Trophoblast cell (in vitro differentiated cells and primary cell): ENCODE data around the gene UNC80.

Experiments used
- DNase-seq, 2 donors: peaks; one replicate each; pipeline ENCODE4 v3.0.0-alpha.2; 2016
- H2AFZ ChIP-seq: 2 replicates; pipeline ENCODE4 v1.6.1; 2013; ENCODE audit warnings: low read length, moderate library complexity, mild to moderate bottlenecking; ENCODE audit not compliant: insufficient read depth, poor library complexity
- H2AK5ac ChIP-seq: 2 replicates; pipeline ENCODE4 v1.6.1; 2013; ENCODE audit warnings: mild to moderate bottlenecking, low read length
- H2BK120ac ChIP-seq: 2 replicates; pipeline ENCODE4 v1.6.1; 2013; ENCODE audit warnings: low read length, mild to moderate bottlenecking, moderate library complexity; ENCODE audit not compliant: insufficient read depth, poor library complexity
- H2BK12ac ChIP-seq: 2 replicates; pipeline ENCODE4 v1.6.1; 2013; ENCODE audit warnings: mild to moderate bottlenecking, low read length, moderate library complexity
- H2BK5ac ChIP-seq: 2 replicates; pipeline ENCODE4 v1.6.1; 2013; ENCODE audit warnings: low read length, low read depth, moderate library complexity, mild to moderate bottlenecking; ENCODE audit not compliant: poor library complexity
- H3K14ac ChIP-seq: 2 replicates; pipeline ENCODE4 v1.6.1; 2013; ENCODE audit warnings: mild to moderate bottlenecking, low read length
- H3K18ac ChIP-seq: 2 replicates; pipeline ENCODE4 v1.6.1; 2013; ENCODE audit warnings: mild to moderate bottlenecking, low read length
- H3K23ac ChIP-seq: 2 replicates; pipeline ENCODE4 v1.6.1; 2013; ENCODE audit warnings: low read length
- H3K27ac ChIP-seq: 2 replicates; pipeline ENCODE4 v1.5.1; 2013; ENCODE audit warnings: low read depth, mild to moderate bottlenecking, inconsistent platforms, low read length, moderate library complexity
- H3K27me3 ChIP-seq: 2 replicates; pipeline ENCODE4 v1.6.1; 2013; ENCODE audit warnings: inconsistent platforms, mild to moderate bottlenecking, low read length, moderate library complexity; ENCODE audit not compliant: insufficient read depth
- H3K36me3 ChIP-seq, 2 experiments: 1 replicate in 1 of 2; 2 replicates in 1 of 2; pipeline ENCODE4 v1.6.1; 2013; ENCODE audit warnings: low read length in 2 of 2, mild to moderate bottlenecking in 2 of 2, moderate library complexity in 1 of 2; ENCODE audit not compliant: insufficient read depth in 2 of 2, control insufficient read depth in 1 of 2
- H3K4ac ChIP-seq: 2 replicates; pipeline ENCODE4 v1.6.1; 2013; ENCODE audit warnings: low read depth, mild to moderate bottlenecking, low read length, moderate library complexity
- H3K4me1 ChIP-seq, 2 experiments: 1 replicate in 1 of 2; 2 replicates in 1 of 2; pipeline ENCODE4 v1.6.1; 2013; ENCODE audit warnings: low read length in 2 of 2, mild to moderate bottlenecking in 2 of 2, moderate library complexity in 1 of 2; ENCODE audit not compliant: insufficient read depth in 2 of 2, control insufficient read depth in 1 of 2
- H3K4me2 ChIP-seq: 2 replicates; pipeline ENCODE4 v1.6.1; 2013; ENCODE audit warnings: inconsistent platforms, mild to moderate bottlenecking, low read length, moderate library complexity
- H3K4me3 ChIP-seq: 2 replicates; pipeline ENCODE4 v1.5.1; 2013; ENCODE audit warnings: mild to moderate bottlenecking, low read depth, low read length, inconsistent platforms
- H3K79me1 ChIP-seq: one replicate; pipeline ENCODE4 v1.6.1; 2013; ENCODE audit warnings: low read length
- H3K79me2 ChIP-seq: 2 replicates; pipeline ENCODE4 v1.6.1; 2013; ENCODE audit warnings: low read length, mild to moderate bottlenecking; ENCODE audit not compliant: control insufficient read depth, insufficient read depth, poor library complexity
- H3K9ac ChIP-seq: 2 replicates; pipeline ENCODE4 v1.6.1; 2013; ENCODE audit warnings: mild to moderate bottlenecking, low read length
- H3K9me3 ChIP-seq: 2 replicates; pipeline ENCODE4 v1.6.1; 2013; ENCODE audit warnings: low read depth, mild to moderate bottlenecking, control low read depth, inconsistent platforms, low read length; ENCODE audit not compliant: insufficient read depth
- H4K12ac ChIP-seq: 2 replicates; pipeline ENCODE4 v1.6.1; 2013; ENCODE audit warnings: low read depth, mild to moderate bottlenecking, low read length, moderate library complexity
- H4K8ac ChIP-seq: 2 replicates; pipeline ENCODE4 v1.6.1; 2013; ENCODE audit warnings: low read depth, mild to moderate bottlenecking, low read length, moderate library complexity
- H4K91ac ChIP-seq: one replicate; pipeline ENCODE4 v1.6.1; 2013; ENCODE audit warnings: low read depth, mild to moderate bottlenecking, low read length, moderate library complexity
- WGBS: extraction: QIAGEN DNeasy Blood & Tissue Kit; methylation state at CpG from one replicate; pipeline ENCODE4 v1.1.7; 2013; ENCODE audit warnings: missing lambda C conversion rate; ENCODE audit not compliant: insufficient read length, insufficient coverage; ENCODE audit errors: extremely low coverage; 5-methylcytosine and 5-hydroxymethylcytosine counted together

The UNC80 gene

DNA sequence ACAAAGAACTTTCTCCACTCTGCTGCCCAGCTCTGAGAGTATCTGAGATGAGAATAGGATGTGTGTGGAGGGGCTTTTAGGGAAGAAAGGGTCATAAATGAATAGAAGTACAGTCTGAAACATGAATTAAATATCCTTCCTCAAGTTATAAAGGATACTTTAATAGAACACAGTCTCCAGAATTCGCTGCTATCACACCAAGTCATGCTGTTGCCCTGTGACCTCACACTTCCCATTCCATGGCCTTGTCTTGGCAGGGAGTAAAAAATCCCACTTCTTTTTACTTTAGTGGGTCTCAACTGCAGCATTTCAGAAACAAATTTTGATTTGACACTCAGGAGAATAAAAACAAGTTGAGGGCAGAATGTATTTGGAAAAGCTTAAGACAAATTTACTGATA is 227.0 kb downstream of the UNC80 start:
- Histone ChIP-seq H3K14ac (no peak overlapping the region), H3K18ac (no peak overlapping the region), H3K27me3 (no peaks in the 10 kb centered on the region), H2AFZ (no peak overlapping the region), H2BK12ac (no peak overlapping the region), H3K27ac (no peak overlapping the region), H2BK5ac (no peak overlapping the region), H2AK5ac (no peak overlapping the region), H4K91ac (no peak overlapping the region), H3K4me2 (no peak overlapping the region), H3K9ac (no peak overlapping the region), H4K8ac (no peak overlapping the region), H3K79me1 (peaks cover 4% of the 10 kb centered on the region), H3K36me3 (no peaks in the 10 kb centered on the region), H2BK120ac (no peak overlapping the region), H3K79me2 (peaks cover 5% of the 10 kb centered on the region), H3K4me1 (peaks cover 0 to 2% of the 10 kb centered on the region in 2 experiments), H4K12ac (no peak overlapping the region), H3K4ac (no peak overlapping the region), H3K4me3 (no peak overlapping the region), H3K23ac (no peak overlapping the region), H3K9me3 (no peaks in the 10 kb centered on the region)
- DNase-seq = no peak
- no CpG with 5 or more reads among the region's 1 CpG for WGBS

GRCh38 chr2:210000464-210001324 is 229.1 kb downstream of the UNC80 start:
- Histone ChIP-seq H3K9ac (no peak overlapping the region), H4K91ac (no peak overlapping the region), H3K79me2 (peaks cover 7% of the 10 kb centered on the region), H2BK12ac (no peak overlapping the region), H2AFZ (no peak overlapping the region), H3K27ac (no peak overlapping the region), H3K4me3 (no peak overlapping the region), H2BK120ac (no peak overlapping the region), H3K4ac (no peak overlapping the region), H3K14ac (no peak overlapping the region), H2AK5ac (no peak overlapping the region), H3K18ac (no peak overlapping the region), H4K12ac (no peak overlapping the region), H2BK5ac (no peak overlapping the region), H3K27me3 (no peaks in the 10 kb centered on the region), H4K8ac (no peak overlapping the region), H3K23ac (no peak overlapping the region), H3K4me2 (no peak overlapping the region), H3K4me1 (peaks cover 0 to 2% of the 10 kb centered on the region in 2 experiments), H3K79me1 (peaks cover 4% of the 10 kb centered on the region), H3K36me3 (no peaks in the 10 kb centered on the region), H3K9me3 (no peaks in the 10 kb centered on the region)
- WGBS = no CpG with 5 or more reads among the region's 32 CpGs
- no peak for DNase-seq

DNA sequence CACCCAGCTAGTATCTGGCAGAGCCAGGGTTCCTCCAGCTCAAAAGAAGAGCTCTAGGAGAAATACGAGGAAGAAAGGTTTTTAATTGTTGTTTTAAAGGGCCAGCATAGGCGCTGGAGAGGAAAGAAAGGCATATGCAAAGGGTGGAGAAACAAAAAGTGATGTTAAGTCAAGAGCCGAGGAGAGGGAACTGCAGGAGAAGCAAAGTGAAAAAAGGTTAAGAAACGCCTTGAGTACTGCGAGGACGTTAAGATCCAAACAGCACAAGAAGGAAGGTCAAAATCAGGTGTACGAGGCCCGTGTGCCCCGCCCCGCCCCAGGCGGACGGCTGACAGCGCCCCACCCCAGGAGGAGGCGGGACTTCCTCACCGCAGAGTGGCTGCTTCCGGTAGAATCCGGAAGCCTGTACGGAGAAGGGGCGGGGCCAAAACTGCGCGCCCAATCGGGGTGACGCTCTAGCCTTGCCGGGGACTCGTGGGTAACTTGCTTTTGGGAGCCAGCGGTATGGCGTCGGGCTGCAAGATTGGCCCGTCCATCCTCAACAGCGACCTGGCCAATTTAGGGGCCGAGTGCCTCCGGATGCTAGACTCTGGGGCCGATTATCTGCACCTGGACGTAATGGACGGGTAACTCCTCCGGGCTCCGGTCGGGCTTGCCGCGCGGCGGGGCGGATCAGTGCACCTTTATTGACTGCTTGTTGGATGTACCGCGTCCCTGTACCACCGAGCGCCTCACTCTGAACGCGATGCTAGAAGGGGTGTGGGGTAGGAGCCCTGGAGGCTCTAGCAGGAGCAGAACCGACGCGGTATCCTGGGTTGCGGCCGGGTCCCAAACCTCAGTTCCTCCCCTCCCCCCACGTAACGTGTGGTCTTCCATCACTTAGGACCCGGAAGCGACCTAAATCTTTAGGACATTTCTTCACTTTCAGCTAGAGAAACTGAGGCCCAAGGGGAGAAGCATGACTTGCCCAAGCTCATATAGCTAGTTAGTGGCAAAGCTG is 230.8 kb downstream of the UNC80 start, which contains the start of gene RPE:
Gene RPE (plus strand): TSS at position 481 of the 1,000 bp plus-strand sequence. CDS start 24 bp downstream, at position 505.
- H3K4ac ChIP-seq = peak within 1 kb of the TSS; percentile 94
- peaks cover 0 to 2% of the 10 kb centered on the region in 2 experiments for H3K4me1 ChIP-seq
- H2BK120ac ChIP-seq = peak within 1 kb of the TSS; percentile 35
- peak within 1 kb of the TSS; percentile 90 for H4K8ac ChIP-seq
- no peak within 1 kb of the TSS for H3K23ac ChIP-seq
- H2BK12ac ChIP-seq = no peak within 1 kb of the TSS
- peak within 1 kb of the TSS; percentile 93 for H3K9ac ChIP-seq
- H2BK5ac ChIP-seq = peak within 1 kb of the TSS; percentile 11
- peak within 1 kb of the TSS; percentile 95 for H4K12ac ChIP-seq
- peak within 1 kb of the TSS; percentile 96 for H2AFZ ChIP-seq
- peak within 1 kb of the TSS; percentile 53 for H4K91ac ChIP-seq
- whole genome bisulfite sequencing = no CpG with 5 or more reads among the region's 58 CpGs
- H3K79me2 ChIP-seq = peaks cover 7% of the 10 kb centered on the region
- peak within 1 kb of the TSS; percentile 97 for H3K4me3 ChIP-seq
- H3K36me3 ChIP-seq = no peaks in the 10 kb centered on the region
- peak within 1 kb of the TSS; percentile 76 for H3K14ac ChIP-seq
- no peaks in the 10 kb centered on the region for H3K27me3 ChIP-seq
- peaks cover 4% of the 10 kb centered on the region for H3K79me1 ChIP-seq
- peak; percentile 97 to 98 for DNase-seq
- H3K27ac ChIP-seq = peak within 1 kb of the TSS; percentile 11
- H3K18ac ChIP-seq = peak within 1 kb of the TSS; percentile 65
- no peaks in the 10 kb centered on the region for H3K9me3 ChIP-seq
- peak within 1 kb of the TSS; percentile 9 for H2AK5ac ChIP-seq
- peak within 1 kb of the TSS; percentile 85 for H3K4me2 ChIP-seq

- no CpG with 5 or more reads among the region's 2 CpGs for WGBS
- Histone ChIP-seq H4K91ac (no peak overlapping the region), H3K79me1 (peaks cover 4% of the 10 kb centered on the region)
These were observed 231.7 kb downstream of the UNC80 start for GRCh38 chr2:210003359-210003758.

More at GRCh38 chr2:210003359-210003758, 231.7 kb downstream of the UNC80 start:
- Histone ChIP-seq H3K4ac (peak overlapping the region; percentile 94), H4K8ac (no peak overlapping the region), H3K4me2 (peak overlapping the region; percentile 79), H2AK5ac (no peak overlapping the region), H3K9ac (no peak overlapping the region), H2BK120ac (no peak overlapping the region), H4K12ac (no peak overlapping the region), H3K9me3 (no peaks in the 10 kb centered on the region), H3K27ac (no peak overlapping the region), H2BK5ac (no peak overlapping the region), H3K4me3 (peak overlapping the region; percentile 97), H2BK12ac (no peak overlapping the region), H3K4me1 (peaks cover 0 to 2% of the 10 kb centered on the region in 2 experiments), H3K14ac (no peak overlapping the region), H3K23ac (no peak overlapping the region), H3K36me3 (no peaks in the 10 kb centered on the region), H3K27me3 (no peaks in the 10 kb centered on the region), H3K18ac (no peak overlapping the region), H3K79me2 (peaks cover 7% of the 10 kb centered on the region), H2AFZ (no peak overlapping the region)
- DNase-seq = peak in 1 of 2 donors; percentile 2
